NCI-H1436 treated with DMSO at 0.1 percent for 48 hours (cell line): Measurements from ENCODE around the gene MDC1.
"Not testable (repeated sequence)": the region's sequence is repeated elsewhere in the genome, so short reads cannot be mapped to it uniquely, and the experiment has no call there.

ENCODE experiments used
- DNase-seq: peaks from one replicate; lab custom pipeline; 2025; lab: John Stamatoyannopoulos, UW

Gene MDC1

GRCh38 chr6:30683183-30683979, 33.7 kb downstream of the MDC1 start:
- no peak for DNase-seq

DNA sequence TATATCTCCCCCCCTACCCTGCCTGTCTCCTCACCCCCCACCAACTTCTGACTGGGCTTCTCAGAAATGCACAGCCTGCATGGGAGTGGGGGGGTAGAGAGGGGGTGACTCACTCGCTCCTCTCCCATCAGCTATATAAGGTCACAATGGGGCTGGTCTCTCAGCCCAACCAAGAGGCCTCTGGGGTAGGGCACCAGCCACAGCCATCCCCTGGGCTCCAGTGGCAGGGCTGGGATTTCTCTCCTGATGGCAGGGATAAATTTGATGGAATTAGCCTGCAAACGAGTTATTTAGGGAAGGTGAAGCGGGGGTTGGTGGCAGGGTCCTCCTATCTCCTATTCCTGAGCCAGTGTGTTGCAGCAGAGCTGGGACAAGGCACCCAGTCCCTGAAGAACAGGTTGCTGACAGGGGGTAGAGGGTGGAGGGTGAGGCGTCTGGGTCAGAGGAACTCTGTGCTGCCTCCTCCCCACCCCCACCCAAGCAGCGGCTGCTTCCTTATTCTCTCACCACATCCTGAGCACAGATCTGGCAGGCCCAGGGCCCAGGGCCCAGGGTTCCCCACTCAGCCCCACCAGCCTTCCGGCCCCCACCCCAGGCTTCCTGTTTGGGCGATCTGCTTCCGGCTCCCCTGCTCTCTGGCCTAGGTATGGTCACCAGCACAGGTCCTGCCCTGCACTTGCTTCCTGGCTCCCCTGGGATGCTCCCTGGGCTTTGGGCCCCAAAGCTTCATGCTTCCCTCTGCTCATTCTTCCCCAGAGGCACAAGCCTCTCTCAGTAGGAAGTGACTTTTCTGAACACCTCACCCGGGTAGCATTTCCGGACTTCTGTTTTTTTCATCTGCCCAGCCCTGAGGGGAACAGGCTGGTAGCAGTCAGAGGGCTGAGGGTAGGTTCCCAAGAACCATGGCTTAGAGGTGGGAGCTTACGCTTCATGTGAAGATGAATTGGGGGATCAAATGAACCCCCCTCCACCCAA, 34.7 kb downstream of the MDC1 start:
- DNase-seq: no peak

DNA sequence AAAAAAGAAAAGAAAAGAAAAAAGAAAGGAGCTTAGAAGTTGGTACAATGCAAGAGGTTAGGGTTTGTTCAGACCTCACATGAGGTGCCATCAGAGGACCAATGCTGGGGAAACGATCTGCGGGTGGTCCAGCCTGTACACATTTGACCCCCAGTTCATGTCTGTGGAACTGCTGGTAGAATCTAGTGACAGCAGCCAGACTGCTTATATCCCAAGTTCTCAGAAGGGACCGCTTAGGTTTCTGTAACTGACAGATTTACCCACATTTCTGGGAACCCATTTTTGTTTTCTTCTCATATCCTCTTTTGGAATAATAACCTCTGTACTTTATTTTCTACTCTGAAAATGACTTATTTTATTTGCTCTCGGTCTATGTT, 35.3 kb downstream of the MDC1 start:
- DNase-seq: no peak

DNA sequence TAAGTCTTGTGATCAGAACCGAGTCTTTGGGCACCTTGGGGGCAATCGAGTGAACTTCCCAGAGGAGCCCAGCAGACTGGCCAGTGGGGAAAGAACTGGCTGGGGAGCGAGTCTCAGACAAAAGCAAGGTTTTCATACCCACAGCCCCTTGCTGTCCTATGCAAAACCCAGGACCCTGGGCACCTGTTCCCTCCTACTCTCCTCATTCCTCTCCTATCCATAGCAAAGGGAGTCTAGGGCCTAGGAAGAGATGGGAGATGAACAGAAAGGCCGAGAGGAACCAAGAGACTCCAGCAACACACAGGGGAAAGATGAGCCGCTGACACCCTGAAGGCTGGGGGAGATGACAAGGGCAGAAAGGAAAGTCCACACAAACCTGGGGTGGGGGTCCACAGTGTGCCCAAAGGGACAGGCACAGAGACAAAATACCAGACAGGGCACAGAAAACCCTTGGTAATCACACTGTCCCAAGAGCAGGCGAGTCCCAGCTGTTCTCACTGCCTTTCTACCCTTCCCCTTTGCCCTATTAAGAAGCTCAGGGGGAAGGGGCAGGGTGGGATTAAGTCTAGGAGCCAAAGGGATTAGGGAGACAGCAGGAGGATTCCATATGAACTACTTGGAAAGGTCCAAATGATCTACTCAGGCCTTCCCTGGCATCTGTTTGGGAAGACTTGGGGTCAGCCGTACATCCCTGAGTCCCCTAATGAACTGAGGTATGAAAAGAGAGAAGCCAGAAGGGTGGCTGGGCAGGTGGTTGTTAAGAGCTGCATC, 37.1 kb downstream of the MDC1 start:
- no peak for DNase-seq

- DNase-seq: no peak
Observed at GRCh38 chr6:30678964-30679726, 37.9 kb downstream of the MDC1 start.

- DNase-seq: no peak
Observed at GRCh38 chr6:30676660-30677285, 40.3 kb downstream of the MDC1 start.

- peak; percentile 82 for DNase-seq
Observed at GRCh38 chr6:30672445-30673253, 44.4 kb downstream of the MDC1 start, which contains the start of gene DHX16. Gene DHX16, minus strand, starts transcription at chr6:30673006. Its CDS starts 165 bp downstream, at chr6:30672841.

DNA sequence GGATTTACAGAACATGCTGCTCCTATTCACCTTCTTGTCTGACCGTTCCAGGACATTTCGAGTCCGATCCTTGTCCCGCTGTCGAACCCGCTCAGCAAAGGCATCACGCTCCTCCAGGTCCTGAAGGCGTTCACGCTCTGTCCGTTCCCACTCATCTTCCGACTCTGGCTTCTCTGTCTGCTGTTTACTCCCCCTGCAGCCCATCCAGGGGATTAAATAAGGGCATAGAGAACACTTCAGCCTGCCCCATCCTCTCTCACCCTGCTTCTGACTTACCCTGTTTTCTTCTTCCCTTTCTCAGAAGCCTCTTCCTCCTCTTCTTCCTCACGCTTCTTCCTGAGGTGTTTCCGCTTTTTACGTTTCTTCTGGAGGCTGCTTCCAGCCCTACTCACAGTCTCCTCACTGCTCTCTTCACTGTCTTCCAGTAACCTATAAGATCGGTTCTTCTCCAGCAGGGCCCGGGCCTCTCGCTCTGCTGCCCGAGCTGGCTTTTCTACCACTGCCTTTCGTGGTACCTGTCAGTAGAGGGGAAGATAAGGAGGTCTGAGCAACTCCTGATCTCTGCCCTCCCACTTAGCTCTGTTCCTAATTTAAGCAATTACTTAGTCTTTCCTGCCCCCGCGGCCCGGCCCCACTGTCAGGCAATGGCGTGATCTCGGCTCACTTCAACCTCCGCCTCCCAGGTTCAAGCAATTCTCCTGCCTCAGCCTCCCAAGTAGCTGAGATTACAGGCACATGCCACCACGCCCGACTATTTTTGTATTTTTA, 46.1 kb downstream of the MDC1 start:
- DNase-seq: no peak

- not testable (repeated sequence) for DNase-seq
Observed at GRCh38 chr6:30666300-30666699, 50.8 kb downstream of the MDC1 start.

DNA sequence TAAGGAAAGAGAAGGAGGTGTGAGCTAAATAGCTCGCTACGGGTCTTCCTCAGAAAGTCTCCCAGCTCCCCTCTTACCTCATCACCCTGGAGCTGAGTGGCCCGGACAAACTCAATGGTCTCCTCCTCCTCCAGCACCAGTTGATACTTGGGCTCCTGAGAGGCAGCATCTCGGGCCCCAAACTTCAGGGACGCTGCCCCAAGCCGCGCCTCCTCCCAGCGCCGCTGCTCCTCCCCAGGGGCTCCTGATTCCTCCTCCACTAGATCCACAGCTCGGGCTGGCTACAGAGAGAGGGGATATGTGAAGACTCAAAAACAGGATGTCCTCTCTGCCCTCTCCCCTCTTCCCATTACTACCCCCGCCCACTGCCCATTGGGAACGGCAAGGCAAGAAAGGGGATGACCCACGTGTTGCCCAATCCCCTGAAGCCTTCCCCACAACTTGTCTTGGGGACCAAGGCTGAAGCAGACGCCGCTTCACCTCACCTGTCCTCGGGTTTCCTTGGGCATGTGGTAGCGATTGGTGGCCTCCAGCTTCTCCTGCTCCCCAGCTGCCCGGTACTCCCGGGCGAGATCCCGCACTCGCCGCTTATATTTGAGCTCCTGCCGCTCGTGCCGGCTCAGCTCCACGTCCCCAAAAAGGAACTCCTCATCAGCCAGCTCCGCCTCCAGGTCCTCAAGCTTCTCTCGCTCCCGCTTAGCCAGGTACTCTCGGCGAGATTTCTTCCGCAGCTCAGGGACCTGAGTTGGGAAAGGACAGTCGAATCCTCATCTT, 51.9 kb downstream of the MDC1 start:
- no peak for DNase-seq

DNA sequence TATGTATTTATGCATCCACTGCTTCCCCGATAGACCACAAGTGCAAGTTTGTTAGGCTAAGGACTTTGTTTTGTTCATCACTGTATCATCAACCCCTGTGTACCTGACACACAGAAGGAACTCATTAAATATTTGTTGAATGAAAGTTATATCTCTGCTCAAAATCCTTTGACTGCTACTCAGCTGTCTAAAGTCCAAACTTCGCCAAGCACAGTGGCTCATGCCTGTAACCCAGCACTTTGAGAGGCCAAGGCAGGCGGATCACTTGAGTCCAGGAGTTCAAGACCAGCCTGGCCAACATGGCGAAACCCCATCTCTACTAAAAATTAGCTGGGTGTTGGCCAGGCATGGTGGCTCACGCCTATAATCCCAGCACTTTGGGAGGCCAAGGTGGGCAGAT, 59.2 kb downstream of the MDC1 start:
- not testable (repeated sequence) for DNase-seq

GRCh38 chr6:30657454-30657853, 59.6 kb downstream of the MDC1 start:
- no peak for DNase-seq

DNA sequence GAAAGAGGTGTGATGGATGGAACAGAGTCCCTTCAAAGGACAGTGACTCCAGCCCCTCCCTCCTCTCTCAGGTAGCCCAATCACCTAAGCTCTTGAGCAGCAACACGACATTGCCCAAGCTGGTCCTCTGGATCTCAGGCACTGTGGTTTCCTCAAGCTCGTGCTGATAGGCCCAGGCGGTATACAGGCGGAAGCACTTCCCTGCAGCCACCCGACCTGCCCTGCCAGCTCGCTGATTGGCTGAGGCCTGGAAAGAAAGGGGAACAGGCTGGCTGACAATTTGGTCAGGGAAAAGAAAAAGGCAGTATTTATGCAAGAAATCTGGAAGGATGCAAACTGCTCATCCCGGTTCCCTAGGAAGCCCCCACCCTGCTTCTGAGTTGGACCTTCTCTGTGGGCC, 60.6 kb downstream of the MDC1 start:
- no peak for DNase-seq

- no peak for DNase-seq
Observed at GRCh38 chr6:30655743-30656094, 61.4 kb downstream of the MDC1 start.

- DNase-seq: no peak
Observed at GRCh38 chr6:30654798-30655742, 62.0 kb downstream of the MDC1 start.

- no peak for DNase-seq
Observed at GRCh38 chr6:30651143-30651542, 65.9 kb downstream of the MDC1 start.
